Raji (cell line): Measurements from ENCODE around the gene ZNF71.

Experiments used
- POLR2A ChIP-seq: IDR thresholded peaks from 2 replicates; pipeline ENCODE4 v1.6.1; 2011; ENCODE audit warnings: low read depth, low read length, control low read depth; ENCODE audit not compliant: insufficient read depth

ZNF71 gene

DNA sequence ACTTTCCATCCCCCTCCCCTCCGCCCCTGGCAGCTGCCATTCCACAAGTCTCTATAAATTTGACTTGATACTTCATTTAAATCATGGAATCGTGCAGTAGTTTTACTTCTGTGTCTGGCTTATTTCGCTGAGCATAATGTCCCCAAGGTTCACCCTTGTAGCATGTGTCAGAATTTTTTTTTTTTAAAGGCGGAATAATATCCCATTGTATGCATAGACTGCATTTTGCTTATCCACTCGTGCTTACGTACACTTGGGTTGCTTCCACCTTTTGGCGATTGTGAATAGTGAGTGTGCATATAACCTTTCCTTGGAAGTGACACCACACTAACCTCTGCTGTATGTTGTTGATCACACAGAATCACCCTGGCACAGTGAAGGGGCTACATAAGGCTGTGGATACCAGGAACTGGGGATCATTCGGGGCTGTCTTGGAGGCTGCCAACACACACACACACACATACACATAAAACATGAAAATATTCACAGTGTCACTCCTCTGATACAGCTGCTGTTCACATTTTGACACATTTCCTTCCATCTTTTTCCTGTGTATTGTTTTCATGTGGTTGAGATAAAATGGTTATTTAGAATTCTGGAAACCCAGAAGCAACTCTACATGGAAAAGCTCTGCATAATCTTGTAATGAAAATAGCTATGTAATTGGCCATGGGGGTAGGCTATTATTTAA, 13.3 kb downstream of the ZNF71 start:
- TF ChIP-seq POLR2A, result no peak

DNA sequence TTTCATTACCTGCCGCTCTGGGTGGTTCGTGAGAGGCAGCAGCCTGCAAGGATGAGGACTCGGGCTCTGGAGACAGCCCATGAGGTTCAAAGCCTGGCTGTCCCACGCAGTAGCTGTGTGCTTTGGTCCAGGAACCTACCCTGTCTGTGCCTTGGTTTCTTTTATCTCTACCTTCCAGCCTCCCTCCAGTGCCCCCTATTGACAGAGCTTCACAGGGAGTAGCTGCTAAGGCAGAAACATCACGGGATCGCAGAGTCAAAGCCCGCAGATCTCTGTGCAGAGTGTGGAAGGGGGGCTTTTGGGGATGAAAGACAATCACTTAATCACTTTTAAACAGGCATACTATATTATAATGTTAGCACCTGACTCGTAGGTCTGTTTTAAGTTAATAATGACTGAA, 16.2 kb downstream of the ZNF71 start:
- TF ChIP-seq POLR2A, result no peak

DNA sequence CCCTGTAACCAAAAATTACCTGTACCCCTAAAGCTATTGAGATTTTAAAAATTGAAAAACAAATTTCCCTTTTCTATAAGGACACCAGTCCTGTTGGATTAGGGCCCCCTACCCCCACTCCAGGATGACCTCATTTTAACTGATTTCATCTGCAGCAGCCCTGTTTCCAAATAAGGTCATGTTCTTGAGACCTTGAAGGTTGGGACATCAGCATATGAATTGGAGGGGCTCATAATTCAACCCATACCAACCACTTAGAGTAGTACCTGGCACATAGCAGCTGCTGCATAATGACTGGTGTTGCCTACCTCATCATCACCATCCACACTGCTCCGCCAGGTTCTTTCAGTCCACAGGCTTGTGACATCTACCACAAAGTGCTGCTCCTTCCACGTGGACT, 17.6 kb downstream of the ZNF71 start:
- no peak for TF ChIP-seq POLR2A

DNA sequence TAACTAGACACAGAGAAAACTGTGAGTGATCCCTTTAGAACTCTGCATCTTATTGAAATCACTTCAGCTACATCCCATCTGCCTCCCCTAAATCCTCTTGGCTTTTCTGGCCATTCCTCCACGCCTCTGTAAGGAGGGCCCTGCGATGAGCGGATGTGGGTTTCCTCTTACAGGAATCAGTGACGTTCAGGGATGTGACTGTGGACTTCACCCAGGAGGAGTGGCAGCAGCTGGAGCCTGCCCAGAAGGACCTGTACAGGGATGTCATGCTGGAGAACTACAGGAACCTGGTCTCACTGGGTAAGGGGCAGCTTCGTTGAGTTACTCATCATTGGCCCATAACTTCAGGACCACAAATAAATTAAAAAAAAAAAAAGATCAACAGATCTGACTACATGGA, 18.5 kb downstream of the ZNF71 start:
- TF ChIP-seq POLR2A, result no peak

DNA sequence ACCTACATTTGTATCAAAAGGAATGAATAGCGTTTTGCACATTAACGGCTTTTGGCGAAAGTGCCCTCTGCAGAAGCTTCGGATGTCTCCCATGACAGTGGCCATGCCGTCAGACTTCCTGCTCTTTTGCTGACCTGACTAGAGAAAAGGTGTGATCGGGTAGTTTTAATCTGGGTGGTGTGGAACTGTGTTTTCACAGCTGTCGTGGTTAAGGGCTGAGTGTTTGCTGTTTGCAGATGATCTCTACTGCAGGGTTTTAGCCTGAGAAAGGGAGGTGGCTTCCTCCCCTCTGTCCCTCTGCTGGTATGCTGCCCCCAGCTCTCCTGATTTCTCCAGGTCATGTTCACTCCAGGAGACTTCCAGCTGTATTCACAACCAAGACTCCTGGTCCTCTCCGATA, 22.4 kb downstream of the ZNF71 start:
- TF ChIP-seq POLR2A, result no peak

DNA sequence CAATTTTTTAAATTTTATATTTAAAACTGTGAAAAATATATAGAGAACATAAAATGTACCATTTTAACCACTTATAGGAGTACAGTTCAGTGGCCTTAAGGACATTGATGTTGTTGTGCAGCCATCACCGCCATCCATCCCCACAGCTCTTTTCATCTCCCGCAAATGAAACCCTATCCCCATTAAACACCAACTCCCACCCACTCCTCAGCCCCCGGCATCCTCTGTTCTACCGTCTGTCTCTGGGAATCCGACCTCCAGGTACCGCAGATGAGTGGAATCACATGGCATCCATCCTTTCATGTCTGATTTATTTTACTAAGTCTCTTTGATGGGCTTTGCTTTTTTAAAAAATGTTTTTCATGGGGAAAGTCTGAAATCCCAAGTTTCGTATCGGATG, 24.0 kb downstream of the ZNF71 start:
- no peak for TF ChIP-seq POLR2A

DNA sequence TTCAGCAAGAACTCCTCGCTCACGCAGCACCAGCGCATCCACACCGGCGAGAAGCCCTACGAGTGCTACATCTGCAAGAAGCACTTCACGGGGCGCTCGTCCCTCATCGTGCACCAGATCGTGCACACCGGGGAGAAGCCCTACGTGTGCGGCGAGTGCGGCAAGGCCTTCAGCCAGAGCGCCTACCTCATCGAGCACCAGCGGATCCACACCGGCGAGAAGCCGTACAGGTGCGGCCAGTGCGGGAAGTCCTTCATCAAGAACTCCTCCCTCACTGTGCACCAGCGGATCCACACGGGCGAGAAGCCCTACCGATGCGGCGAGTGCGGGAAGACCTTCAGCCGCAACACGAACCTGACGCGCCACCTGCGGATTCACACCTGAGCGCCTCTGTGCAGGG, 27.3 kb downstream of the ZNF71 start:
- no peak for TF ChIP-seq POLR2A

DNA sequence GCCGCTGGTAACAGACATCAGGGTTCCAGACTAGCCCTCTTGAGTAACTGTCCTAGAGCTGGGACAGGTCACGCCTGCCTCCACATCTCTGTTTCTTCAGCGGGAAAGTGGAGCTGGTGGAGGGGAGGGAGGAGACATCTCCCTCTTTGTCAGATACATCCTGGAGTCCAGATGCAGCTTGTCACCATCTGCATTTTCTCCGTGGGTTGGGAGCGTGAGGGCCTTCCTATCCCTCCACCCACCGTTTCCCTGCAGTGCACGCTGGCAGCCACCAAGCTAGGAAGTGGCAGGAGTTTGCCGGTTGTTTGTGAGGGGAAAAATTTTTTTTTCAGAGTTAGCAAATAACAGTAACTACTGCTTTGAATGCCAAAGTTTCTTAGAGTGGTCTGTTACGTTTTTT, 27.9 kb downstream of the ZNF71 start:
- TF ChIP-seq POLR2A, result no peak

DNA sequence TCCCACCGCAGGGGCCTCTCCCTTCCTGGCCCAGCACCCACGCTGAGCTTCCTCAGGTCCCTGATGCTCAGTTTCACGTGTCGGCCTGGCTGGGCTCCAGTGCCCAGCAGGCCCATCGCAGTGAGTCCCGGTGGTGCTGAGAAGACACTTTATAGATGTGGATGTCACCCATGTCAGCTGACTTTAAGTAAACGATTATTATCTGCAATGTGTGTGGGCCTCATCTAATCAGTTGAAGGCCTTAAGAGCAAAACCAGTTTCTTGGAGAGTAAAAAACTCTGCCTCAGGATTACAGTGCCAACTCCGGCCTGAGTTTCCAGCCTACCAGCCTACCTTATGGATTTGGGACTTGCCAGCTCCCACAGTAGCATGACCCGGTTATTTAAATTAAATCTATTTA, 30.6 kb downstream of the ZNF71 start:
- TF ChIP-seq POLR2A, result no peak

DNA sequence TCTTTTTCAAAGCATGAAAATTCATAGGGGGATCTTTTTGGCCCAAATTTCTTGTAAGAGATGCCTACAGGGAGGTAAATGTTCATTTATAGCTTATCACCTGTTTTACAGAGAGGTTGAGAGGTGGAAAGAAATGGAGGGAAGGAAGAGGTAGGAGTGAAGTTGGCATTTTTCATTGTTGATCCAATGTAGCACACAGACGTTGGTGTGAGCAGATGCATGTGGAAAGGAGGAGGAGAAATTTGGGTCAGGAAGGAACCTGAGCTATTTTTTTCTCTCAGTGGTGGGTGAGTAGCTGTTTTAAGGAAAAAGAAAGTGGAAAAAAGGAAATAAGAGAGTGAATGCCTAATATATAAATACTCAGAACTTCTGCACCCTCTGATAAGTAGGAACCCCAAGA, 37.9 kb downstream of the ZNF71 start:
- no peak for TF ChIP-seq POLR2A

DNA sequence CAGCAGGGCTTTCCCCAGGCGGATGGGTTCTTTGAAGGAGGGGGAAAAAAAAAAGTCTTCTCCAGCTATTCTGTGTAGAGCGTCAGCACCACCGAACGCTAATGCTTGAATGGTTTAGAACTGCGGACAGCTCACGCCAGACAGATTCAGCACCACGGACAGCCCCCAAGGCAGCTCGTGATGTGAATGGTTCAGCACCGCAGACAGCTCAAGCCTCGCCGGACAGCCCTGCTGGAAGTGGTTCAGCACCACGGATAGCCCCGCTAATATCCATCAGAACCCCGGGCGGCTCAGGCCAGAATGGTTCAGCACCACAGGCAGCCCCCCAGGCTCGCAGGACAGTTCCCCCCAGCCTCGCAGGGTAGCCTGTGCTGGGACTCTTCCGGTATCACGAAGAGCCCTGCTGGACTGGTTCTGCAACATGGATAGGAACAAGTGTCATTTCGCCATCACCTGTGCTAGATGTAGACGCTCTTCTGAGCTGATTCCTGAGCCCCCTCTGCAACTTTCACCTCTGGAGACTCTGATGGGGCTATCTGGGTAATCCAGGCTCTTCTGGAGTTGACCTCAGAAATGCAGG, 43.0 kb downstream of the ZNF71 start:
- TF ChIP-seq POLR2A, result no peak

DNA sequence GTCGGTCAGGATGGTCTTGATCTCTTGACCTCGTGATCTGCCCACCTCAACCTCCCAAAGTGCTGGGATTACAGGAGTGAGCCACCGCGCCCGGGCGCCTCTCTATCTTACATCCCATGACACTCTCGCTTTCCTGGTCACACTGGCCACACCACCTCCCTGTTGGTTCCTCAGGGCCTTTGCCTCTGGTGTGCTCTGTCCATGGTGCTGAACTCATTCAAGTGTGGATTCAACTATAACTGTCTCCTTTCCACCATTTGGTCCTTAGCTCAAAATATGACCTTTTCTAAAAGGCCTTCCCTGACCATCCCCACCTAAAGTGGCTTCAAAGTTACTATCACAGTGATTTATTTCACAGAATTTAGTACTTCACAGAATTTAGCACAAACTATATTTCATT, 44.1 kb downstream of the ZNF71 start:
- no peak for TF ChIP-seq POLR2A

DNA sequence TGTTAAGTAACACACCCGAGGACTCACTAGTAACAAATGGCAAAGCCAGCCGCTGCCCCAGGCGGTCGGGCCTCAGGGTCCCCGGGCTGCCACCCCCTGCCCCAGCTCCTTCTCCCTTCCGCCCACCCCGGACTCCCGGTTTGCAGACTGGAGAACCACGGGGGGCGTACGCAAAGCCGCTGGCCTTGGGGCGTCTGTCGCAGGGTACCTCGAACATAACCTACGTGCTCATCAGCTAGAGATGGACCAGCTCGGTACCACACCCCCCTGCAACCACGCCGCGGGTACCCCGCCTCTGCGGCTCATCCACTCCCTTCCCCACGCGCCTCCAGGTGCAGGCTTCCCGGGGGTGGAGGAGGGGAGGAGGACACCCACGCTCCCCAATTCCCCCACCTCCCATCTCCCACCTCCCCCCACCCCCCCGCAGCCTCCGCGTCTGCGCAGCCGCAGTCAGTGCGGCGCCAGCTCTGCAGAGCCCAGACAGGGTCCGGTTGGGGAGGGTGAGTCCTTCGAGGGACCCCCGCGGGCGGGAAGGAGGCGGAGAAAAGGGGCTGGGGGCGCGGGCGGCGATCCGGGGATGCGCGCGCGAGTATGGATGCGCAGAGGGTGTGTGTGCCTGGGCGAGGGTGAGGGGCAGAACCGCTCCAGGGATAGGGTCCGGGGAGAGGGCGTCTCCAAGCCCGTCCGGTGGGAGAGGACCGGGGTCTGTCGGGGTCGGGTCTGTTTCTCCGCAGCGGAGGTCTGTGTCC, 47.8 kb downstream of the ZNF71 start, which contains the start of gene SMIM17:
Gene SMIM17, plus strand, starts transcription at position 449 of the 749 bp plus-strand sequence. CDS start 2,509 bp downstream, outside the sequence.
- no peak for TF ChIP-seq POLR2A

DNA sequence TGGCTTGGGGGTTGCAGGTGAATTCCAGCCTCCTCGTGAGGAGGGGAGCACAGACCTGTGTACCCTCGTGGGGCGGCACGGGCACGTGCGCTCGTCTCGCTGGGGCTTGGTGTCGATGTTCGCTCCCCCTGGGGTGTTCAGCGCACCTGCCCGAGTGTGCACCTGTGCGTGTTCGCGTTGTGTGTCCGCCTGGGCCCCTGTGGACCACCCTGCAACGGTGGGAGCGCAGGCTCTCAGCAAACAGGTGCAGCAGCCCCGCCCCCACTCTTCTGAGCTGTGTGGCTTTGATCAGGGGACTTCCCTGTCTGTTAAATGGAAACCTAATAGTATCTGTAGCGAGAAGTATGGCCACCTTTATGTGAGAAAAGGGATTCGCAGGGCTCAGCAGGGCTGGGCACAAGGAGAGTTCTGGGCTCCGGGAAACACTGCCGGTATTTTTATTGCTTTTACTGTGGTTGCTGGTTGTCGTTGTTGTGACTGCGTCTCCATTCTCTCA, 48.4 kb downstream of the ZNF71 start:
- no peak for TF ChIP-seq POLR2A

DNA sequence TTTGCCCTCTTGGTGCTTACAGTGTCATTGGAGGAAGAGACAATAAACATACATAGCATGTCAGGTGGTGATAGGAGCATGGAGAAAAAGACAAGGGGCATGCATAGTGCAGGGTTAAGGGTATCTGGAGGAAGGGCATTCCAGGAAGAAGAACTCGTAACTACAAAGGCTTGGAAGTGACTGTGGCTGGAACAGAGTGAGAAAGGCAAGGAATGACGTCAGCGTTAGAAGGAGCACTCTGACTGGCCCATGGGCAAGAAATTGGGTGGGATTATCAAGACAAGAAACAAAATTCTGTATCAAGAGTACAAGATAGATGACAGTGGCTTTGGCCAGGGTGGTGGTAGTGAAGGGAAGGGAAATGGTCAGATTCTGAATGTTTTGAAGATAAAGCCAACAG, 59.0 kb downstream of the ZNF71 start:
- no peak for TF ChIP-seq POLR2A
